A549 (cell line): Measurements from ENCODE around the gene CD27.

ENCODE experiments used
- CTCF ChIP-seq: fragments of >200 bp; sonication (Bioruptor Twin); formaldehyde crosslinking; IDR thresholded peaks from 3 replicates; pipeline ENCODE4 v1.5.1; 2016
- NR3C1 ChIP-seq: fragments of >200 bp; sonication (Bioruptor Twin); formaldehyde crosslinking; IDR thresholded peaks from 3 replicates; pipeline ENCODE4 v1.6.1; 2017
- POLR2AphosphoS2 ChIP-seq: conservative IDR thresholded peaks from 2 replicates; pipeline ENCODE4 v1.6.1; 2012; ENCODE audit warnings: low read length, improper control_type of control experiment, inconsistent platforms
- ZC3H11A ChIP-seq: fragments of 450-650 bp; IDR thresholded peaks from 2 replicates; pipeline ENCODE4 v1.6.1; 2014; ENCODE audit warnings: antibody characterized with exemption, mild to moderate bottlenecking

- no peak for TF ChIP-seq POLR2AphosphoS2
- TF ChIP-seq NR3C1, result no peak
- no peak for TF ChIP-seq CTCF
- no peak for TF ChIP-seq ZC3H11A
These were observed 50.2 kb downstream of the CD27 start for GRCh38 chr12:6494968-6495367.
